HCT116 (cell line): ENCODE data around the gene PCARE. TPM values are rescaled to one million over a fixed set of nuclear protein-coding genes. Genes with fewer than 3 reads are reported as not detected.
A peak's percentile ranks its signal among the peaks of the same experiment; 100 is the strongest.

Experiments used
- ATAC-seq: fragments of 200-7000 bp; cut with Tn5 transposase; 2 replicates; pipeline ENCODE4 v1.9.1; 2020; ENCODE audit warnings: mild to moderate bottlenecking, moderate library complexity
- BruUV-seq: library from RNA; stranded (reverse); fragments of 400-500 nt; replicated peaks from 2 replicates; lab custom pipeline; 2021; lab: Mats Ljungman, UMichigan
- CTCF ChIA-PET: fragments of 300-600 bp; sonication (Branson Sonifier 250); formaldehyde crosslinking; loops from one replicate; lab custom pipeline; 2021; ENCODE audit warnings: antibody characterized with exemption; lab: Charles Lee
- POLR2A ChIA-PET: fragments of 300-600, 350-600 bp; sonication (Branson Sonifier 250); formaldehyde crosslinking; loops from one replicate; lab custom pipeline; 2021; ENCODE audit warnings: antibody characterized with exemption; lab: Charles Lee
- RAD21 ChIA-PET, 2 experiments: fragments of 300-600 bp; sonication (Branson Sonifier 250); formaldehyde crosslinking; loops; one replicate each; lab custom pipeline; 2023; ENCODE audit warnings: low total read pairs in 2 of 2; ENCODE audit not compliant: uncharacterized antibody in 2 of 2, unreplicated experiment in 2 of 2, low non-redundant PET in 1 of 2; lab: Charles Lee
- DNase-seq: peaks from one replicate; pipeline ENCODE4 v3.0.0-alpha.2; 2010; ENCODE audit warnings: low read depth, low spot score
- H2AFZ ChIP-seq: fragments of 200-600 bp; shearing (Covaris generic), sonication (generic); 2 replicates; pipeline ENCODE4 v1.6.1; 2017; ENCODE audit warnings: low read depth, mixed run types, mixed read lengths, antibody characterized with exemption, low read length; ENCODE audit not compliant: poor library complexity, severe bottlenecking
- H3K27ac ChIP-seq: 2 replicates; pipeline ENCODE4 v1.5.1; 2012; ENCODE audit warnings: low read depth, low read length
- H3K27me3 ChIP-seq: fragments of 200-600 bp; sonication (generic); 2 replicates; pipeline ENCODE4 v1.6.1; 2016; ENCODE audit warnings: mixed run types, low read length, mixed read lengths; ENCODE audit not compliant: insufficient read depth
- H3K36me3 ChIP-seq, 2 experiments: fragments of 200-500 bp in 1 of 2; fragments of 200-600 bp in 1 of 2; sonication (Bioruptor generic) in 1 of 2; sonication (generic) in 1 of 2; 2 replicates each; pipeline versions ENCODE4 v1.5.1 to v1.6.1; 2014 to 2016; ENCODE audit warnings: low read length in 2 of 2, inconsistent platforms in 1 of 2, mixed read lengths in 1 of 2, mixed run types in 1 of 2; ENCODE audit not compliant: insufficient read depth in 2 of 2, control insufficient read depth in 1 of 2
- H3K4me1 ChIP-seq, 2 experiments: fragments of 200-600 bp in 1 of 2; sonication (generic) in 1 of 2; 2 replicates each; pipeline versions ENCODE4 v1.5.1 to v1.6.1; 2012 to 2017; ENCODE audit warnings: low read length in 2 of 2, inconsistent platforms in 1 of 2, mild to moderate bottlenecking in 1 of 2, mixed read lengths in 1 of 2, mixed run types in 1 of 2, moderate library complexity in 1 of 2; ENCODE audit not compliant: insufficient read depth in 2 of 2, control insufficient read depth in 1 of 2
- H3K4me2 ChIP-seq: fragments of 200-600 bp; sonication (generic); 2 replicates; pipeline ENCODE4 v1.6.1; 2017; ENCODE audit warnings: mixed run types, low read length, mixed read lengths
- H3K4me3 ChIP-seq, 2 experiments: fragments of 200-600 bp in 1 of 2; sonication (generic) in 1 of 2; replicated peaks in 1 of 2; 2 replicates each; pipeline ENCODE4 v1.5.1; 2011 to 2016; ENCODE audit warnings: low read length in 2 of 2, control low read depth in 1 of 2, low read depth in 1 of 2, mild to moderate bottlenecking in 1 of 2, mixed read lengths in 1 of 2, mixed run types in 1 of 2
- H3K79me2 ChIP-seq: fragments of 200-600 bp; sonication (generic); 2 replicates; pipeline ENCODE4 v1.6.1; 2017; ENCODE audit warnings: mild to moderate bottlenecking, mixed run types, low read length, moderate library complexity, mixed read lengths; ENCODE audit not compliant: insufficient read depth
- H3K9ac ChIP-seq: fragments of 200-600 bp; sonication (generic); 2 replicates; pipeline ENCODE4 v1.6.1; 2016; ENCODE audit warnings: low read length, mixed read lengths
- H3K9me2 ChIP-seq: fragments of 200-600 bp; sonication (generic), shearing (Covaris generic); 2 replicates; pipeline ENCODE4 v1.6.1; 2017; ENCODE audit warnings: mixed run types, mild to moderate bottlenecking, moderate library complexity; ENCODE audit not compliant: insufficient read depth
- H3K9me3 ChIP-seq, 2 experiments: fragments of 200-500 bp in 1 of 2; fragments of 200-600 bp in 1 of 2; sonication (Bioruptor generic) in 1 of 2; sonication (generic) in 1 of 2; 2 replicates each; pipeline ENCODE4 v1.6.1; 2014 to 2017; ENCODE audit warnings: low read length in 2 of 2, mixed read lengths in 2 of 2, inconsistent platforms in 1 of 2, low read depth in 1 of 2, mild to moderate bottlenecking in 1 of 2, mixed run types in 1 of 2, moderate library complexity in 1 of 2; ENCODE audit not compliant: control insufficient read depth in 1 of 2, insufficient read depth in 1 of 2
- H4K20me1 ChIP-seq: fragments of 200-600 bp; sonication (generic), shearing (Covaris generic); 2 replicates; pipeline ENCODE4 v1.6.1; 2017; ENCODE audit warnings: mixed run types, mild to moderate bottlenecking, moderate library complexity; ENCODE audit not compliant: insufficient read depth
- CEBPB ChIP-seq: IDR thresholded peaks from 2 replicates; pipeline ENCODE4 v1.6.1; 2012; ENCODE audit warnings: low read depth
- CTCF ChIP-seq, 3 experiments: fragments of 200-600 bp in 1 of 3; sonication (generic) in 1 of 3; IDR thresholded peaks in 2 of 3; conservative IDR thresholded peaks in 1 of 3; 2 replicates each; pipeline ENCODE4 v1.5.1; 2012 to 2017; ENCODE audit warnings: low read depth in 2 of 3, low read length in 2 of 3, antibody characterized with exemption in 1 of 3, borderline replicate concordance in 1 of 3, control low read depth in 1 of 3, mild to moderate bottlenecking in 1 of 3, mixed read lengths in 1 of 3, mixed run types in 1 of 3, moderate library complexity in 1 of 3; ENCODE audit not compliant: insufficient read depth in 1 of 3
- EGR1 ChIP-seq: IDR thresholded peaks from 2 replicates; pipeline ENCODE4 v1.6.1; 2012; ENCODE audit warnings: low read depth
- RAD21 ChIP-seq: IDR thresholded peaks from 2 replicates; pipeline ENCODE4 v1.6.1; 2012; ENCODE audit warnings: low read depth, mild to moderate bottlenecking
- SRF ChIP-seq: IDR thresholded peaks from 2 replicates; pipeline ENCODE4 v1.6.1; 2012; ENCODE audit warnings: low read depth
- intact Hi-C: fragments of 100-400 bp; cut with micrococcal nuclease; formaldehyde crosslinking; loops from 2 replicates; pipeline ENCODE4 v1.10.0; 2022
- total RNA-seq: library from RNA; stranded (reverse); gene quantifications from one replicate; pipeline ENCODE4 v1.2.1, GENCODE V29; 2021; ENCODE audit not compliant: unreplicated experiment

The PCARE gene
- total RNA-seq, 1 experiment from 2014 or later = not detected

GRCh38 chr2:29054430-29054829, 19.9 kb downstream of the PCARE start (continued):
- no peak for TF ChIP-seq SRF
- TF ChIP-seq EGR1 = no peak

GRCh38 chr2:29053670-29054400, 20.5 kb downstream of the PCARE start:
- intact Hi-C loops = loop anchor here (1.0 kb wide), 1 partner anchor 142 kb away; no protein-coding TSS in a partner anchor
- peak overlapping the region; percentile 40 for H3K4me2 ChIP-seq
- peak; percentile 44 to 51 (median 46); a peak in 5 of 6 replicates for TF ChIP-seq CTCF (IDR thresholded peaks at IDR 0.05 in 2 of 3, conservative IDR thresholded peaks at IDR 0.05 in 1 of 3; ENCODE audit: borderline replicate concordance in 1 of 3, insufficient read depth in 1 of 3, low read depth in 2 of 3, low read length in 2 of 3)
- TF ChIP-seq CEBPB = no peak
- peak; percentile 82 for TF ChIP-seq RAD21
- TF ChIP-seq, all 23 proteins: peak for 2
- Histone ChIP-seq H3K36me3 (no peaks in the 10 kb centered on the region), H3K9me2 (no peaks in the 10 kb centered on the region), H3K4me3 (no peak overlapping the region), H3K9ac (0 out of 2 replicates have a peak overlapping the region, but pooled peaks have one; percentile 5), H3K4me1 (peaks cover 5 to 11% of the 10 kb centered on the region in 2 experiments; a peak in 3 of 4 replicates), H3K27me3 (no peaks in the 10 kb centered on the region), H4K20me1 (no peaks in the 10 kb centered on the region), H3K79me2 (no peaks in the 10 kb centered on the region), H2AFZ (peak overlapping the region; percentile 90), H3K9me3 (no peaks in the 10 kb centered on the region), H3K27ac (no peak overlapping the region)
- ChIA-PET CTCF (no interaction called here), RAD21 (interaction anchor here in 1 of 2 experiments (0.7 kb wide), 1 partner anchor 63 kb away, joined by 5 read pairs; no protein-coding TSS in a partner anchor), POLR2A (no interaction called here)
- peak; percentile 75 for ATAC-seq
- DNase-seq = peak; percentile 15
- no TSS peak for BruUV-seq
